ENCODE measurements around the gene MACROH2A2. TPM values are rescaled to one million over a fixed set of nuclear protein-coding genes. Genes with fewer than 3 reads are reported as not detected.
"Not testable (repeated sequence)": the region's sequence is repeated elsewhere in the genome, so short reads cannot be mapped to it uniquely, and the experiment has no call there.

The MACROH2A2 gene
- total RNA-seq, 1 donor = 1.2 TPM

DNA sequence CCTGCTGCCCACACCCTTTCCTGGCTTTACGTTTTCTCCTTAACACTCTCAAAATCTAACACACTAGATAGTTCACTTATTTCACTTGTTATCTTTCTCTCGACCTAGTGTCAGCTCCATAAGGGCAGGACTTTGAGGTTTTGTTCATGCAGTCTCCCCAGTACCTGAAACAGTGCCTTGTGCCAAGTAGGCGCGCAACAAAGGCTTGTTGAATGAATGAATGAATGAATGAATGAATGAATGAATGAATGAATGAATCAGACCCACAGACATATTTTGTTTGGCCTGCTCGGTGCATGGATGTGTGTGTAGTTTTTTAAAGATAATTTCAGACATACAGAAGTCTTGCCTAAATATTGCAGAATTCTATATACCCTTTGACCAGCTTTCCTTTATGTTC, 87.7 kb downstream of the MACROH2A2 start:
- Histone ChIP-seq H3K4me1 (ENCODE audit: insufficient read depth, low read length) (peaks cover 12% of the 10 kb centered on the region), H3K27me3 (ENCODE audit: insufficient read depth, low read length) (no peaks in the 10 kb centered on the region), H3K9me3 (ENCODE audit: low read depth, low read length) (no peaks in the 10 kb centered on the region), H3K4me3 (ENCODE audit: low read length) (no peak overlapping the region)

DNA sequence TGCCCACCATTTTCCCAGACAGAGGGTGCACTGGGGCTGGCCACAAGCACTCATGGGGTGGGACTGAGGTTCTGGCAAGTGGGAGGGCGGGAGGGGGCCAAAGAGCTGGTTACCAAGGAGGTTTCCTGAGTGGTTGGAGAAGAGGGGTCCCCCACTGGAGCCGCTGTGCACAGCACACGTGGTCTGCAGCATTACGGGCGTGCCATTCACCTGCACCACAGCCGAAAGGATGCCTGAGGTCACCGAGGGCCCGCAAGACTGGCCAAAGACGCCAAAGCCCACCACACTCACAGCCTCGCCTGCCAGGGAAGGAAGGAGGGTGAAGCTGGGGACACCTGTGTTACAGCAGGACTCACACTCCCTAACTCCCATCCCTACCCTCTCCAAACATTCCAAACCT, 89.9 kb downstream of the MACROH2A2 start:
- H3K4me3 ChIP-seq (ENCODE audit: low read length) = no peak overlapping the region
- peaks cover 22% of the 10 kb centered on the region for H3K4me1 ChIP-seq (ENCODE audit: insufficient read depth, low read length)
- H3K27me3 ChIP-seq (ENCODE audit: insufficient read depth, low read length) = no peaks in the 10 kb centered on the region
- no peaks in the 10 kb centered on the region for H3K9me3 ChIP-seq (ENCODE audit: low read depth, low read length)

DNA sequence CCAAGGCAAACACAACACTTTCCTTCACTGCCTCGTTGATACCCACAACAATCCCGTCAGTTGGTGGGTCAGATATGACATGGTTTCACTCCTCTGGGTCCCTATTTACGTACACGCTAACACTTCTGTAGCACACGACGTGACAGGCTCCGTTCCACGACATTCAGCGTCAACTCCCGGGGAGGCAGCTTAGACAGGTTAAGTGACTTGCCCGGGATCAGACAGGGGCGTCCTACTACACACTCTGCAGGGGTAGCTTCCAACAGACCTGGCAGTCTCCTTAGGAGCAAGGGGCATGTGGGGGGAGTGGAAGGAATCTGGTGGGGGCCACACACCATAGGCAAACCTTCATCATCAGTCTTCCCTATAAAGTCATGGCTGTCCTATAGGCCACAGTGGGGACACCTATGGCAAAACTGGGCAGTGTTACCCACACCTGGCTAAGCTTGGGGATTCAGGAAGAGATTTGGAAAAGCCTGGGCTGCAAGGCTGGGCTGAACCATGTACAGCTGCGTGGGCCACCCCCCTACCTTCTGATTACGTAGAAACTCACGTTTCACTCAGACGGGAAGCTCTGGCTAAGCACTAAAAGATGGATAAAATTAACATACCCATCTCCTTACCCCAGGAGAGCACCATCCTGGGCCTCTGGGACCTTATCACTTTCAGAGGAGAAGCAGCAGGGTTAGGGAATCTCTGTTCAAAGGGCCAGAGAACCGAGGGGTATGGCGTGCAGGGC, 91.9 kb downstream of the MACROH2A2 start:
- H3K4me1 ChIP-seq (ENCODE audit: insufficient read depth, low read length) = peaks cover 22% of the 10 kb centered on the region
- no peaks in the 10 kb centered on the region for H3K9me3 ChIP-seq (ENCODE audit: low read depth, low read length)
- H3K27me3 ChIP-seq (ENCODE audit: insufficient read depth, low read length) = no peaks in the 10 kb centered on the region
- peak overlapping the region; percentile 69 for H3K4me3 ChIP-seq (ENCODE audit: low read length)

DNA sequence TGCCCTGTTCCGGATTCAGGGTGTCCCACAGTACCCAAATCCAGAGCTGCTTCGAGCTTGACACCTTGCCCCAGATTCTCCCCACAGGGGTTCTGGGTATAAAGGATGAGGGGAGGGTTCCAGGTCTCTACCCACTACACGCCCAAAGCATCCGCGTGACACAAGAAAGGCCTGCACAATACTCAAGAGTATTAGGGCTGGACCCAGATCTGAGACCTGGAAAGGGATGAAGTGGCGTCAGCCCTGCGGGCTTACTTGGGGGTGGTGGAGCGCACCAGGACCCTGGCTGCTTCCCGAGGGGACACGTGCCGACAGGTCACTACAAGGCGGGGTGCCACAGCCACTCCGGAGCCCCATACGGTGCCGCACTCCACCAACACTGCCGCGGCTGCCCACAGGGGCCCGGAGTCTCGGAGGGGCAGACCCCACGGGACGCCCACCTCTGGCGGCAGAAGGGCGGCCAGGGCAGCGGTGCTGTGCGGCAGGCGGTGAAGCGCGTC, 92.6 kb downstream of the MACROH2A2 start:
- no peaks in the 10 kb centered on the region for H3K9me3 ChIP-seq (ENCODE audit: low read depth, low read length)
- peak overlapping the region; percentile 69 for H3K4me3 ChIP-seq (ENCODE audit: low read length)
- peaks cover 22% of the 10 kb centered on the region for H3K4me1 ChIP-seq (ENCODE audit: insufficient read depth, low read length)
- H3K27me3 ChIP-seq (ENCODE audit: insufficient read depth, low read length) = no peaks in the 10 kb centered on the region

DNA sequence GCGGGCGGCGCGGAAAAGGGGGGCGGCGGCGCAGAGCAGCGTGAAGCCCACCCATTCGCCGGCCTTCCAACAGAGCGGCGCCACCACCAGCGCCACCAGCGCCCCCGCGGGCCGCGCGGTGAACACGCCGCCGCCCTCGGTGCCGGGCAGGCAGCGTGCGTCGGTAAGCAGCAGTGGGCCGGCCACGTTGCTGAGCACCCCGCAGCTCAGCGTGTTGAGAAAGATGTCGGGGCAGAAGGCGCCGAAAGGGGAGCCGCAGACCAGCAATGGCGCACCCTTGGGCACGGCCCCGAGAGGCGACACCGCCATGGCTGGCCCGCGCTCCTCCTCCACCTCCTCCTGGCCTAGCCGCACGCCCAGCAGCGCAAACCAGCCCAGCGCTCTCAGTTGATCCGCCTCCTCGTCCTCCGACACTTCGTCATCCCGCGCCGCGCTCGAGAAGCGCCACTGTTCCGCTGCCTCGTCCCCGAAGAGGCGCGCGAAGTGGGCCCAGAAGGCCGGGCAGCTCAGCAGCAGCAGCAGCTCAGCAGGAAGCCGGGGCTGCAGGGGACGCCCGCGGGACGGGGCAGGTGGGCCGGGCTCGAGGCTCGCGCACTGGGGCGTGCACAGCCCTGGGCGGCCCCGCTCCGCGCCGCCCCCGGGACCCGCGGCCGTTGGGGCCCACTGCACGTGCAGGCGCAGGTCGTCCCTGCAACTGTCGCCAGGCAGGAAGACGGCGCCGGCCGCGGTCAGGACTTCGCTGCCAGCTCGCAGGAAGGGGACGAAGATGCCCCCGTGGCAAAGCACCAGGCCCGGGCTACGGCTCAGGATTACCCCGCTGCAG, 93.2 kb downstream of the MACROH2A2 start:
- Histone ChIP-seq H3K27me3 (ENCODE audit: insufficient read depth, low read length) (no peaks in the 10 kb centered on the region), H3K4me3 (ENCODE audit: low read length) (peak overlapping the region; percentile 69), H3K9me3 (ENCODE audit: low read depth, low read length) (no peaks in the 10 kb centered on the region), H3K4me1 (ENCODE audit: insufficient read depth, low read length) (peaks cover 22% of the 10 kb centered on the region)

DNA sequence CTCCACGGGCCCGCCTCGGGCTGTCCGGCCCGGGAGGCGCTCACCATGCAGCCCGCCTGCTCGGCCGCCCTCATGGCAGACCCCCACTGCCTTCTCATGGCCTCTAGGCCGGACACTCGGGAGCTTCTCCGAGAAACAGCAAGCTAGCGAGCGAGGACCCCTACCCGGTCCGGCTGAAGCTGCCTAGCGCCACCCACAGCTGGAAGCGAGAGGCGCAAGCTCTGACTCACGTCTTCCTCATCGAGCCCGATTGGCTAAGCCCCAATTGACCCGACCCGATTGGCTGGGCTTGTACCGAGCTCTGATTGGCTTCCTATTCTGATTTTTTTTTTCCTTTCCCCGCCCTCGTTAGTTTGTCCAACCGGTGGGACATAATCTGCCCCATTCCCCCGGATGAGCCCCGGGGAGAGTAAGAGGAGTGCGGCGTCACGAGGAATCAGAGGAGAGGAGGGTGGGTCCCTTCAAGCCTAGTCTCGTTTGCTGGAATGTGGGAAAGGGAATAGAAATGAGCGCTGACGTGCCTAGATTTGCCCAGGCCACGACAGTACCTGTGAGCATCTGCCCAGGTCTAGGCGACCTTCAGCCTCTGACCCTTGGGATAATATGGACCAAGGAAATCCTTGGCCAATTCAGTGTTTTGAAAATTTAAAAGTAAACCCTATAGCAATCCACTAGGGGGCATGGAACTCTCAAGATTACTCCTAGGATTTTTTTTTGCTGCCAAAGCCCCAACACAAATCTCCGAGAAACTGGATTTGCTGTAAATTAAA, 94.0 kb downstream of the MACROH2A2 start, which contains the start of gene TYSND1:
TSS of gene TYSND1 (minus strand) at position 212 of the 770 bp plus-strand sequence. CDS start at position 98, 114 bp downstream.
- H3K27me3 ChIP-seq (ENCODE audit: insufficient read depth, low read length) = no peaks in the 10 kb centered on the region
- H3K4me3 ChIP-seq (ENCODE audit: low read length) = peak within 1 kb of the TSS; percentile 69
- H3K9me3 ChIP-seq (ENCODE audit: low read depth, low read length) = no peaks in the 10 kb centered on the region
- peaks cover 22% of the 10 kb centered on the region for H3K4me1 ChIP-seq (ENCODE audit: insufficient read depth, low read length)

DNA sequence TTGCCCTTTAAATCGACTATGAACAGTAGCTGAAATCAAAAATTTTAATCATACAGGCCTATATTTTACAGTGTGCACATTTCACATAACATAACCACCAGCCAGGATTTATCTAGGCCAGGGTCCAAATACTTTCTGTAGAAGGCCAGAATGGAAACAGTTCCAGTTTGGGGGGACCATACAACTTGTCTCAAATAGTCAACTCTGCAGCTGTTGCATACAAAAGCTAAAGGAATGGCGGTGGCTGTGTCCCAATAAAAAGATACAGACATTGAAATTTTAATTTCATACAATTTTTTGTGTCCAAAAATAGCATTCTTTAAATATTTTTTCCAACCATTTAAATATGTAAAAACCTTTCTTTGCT, 94.6 kb downstream of the MACROH2A2 start:
- H3K27me3 ChIP-seq (ENCODE audit: insufficient read depth, low read length) = no peaks in the 10 kb centered on the region
- no peak overlapping the region for H3K4me3 ChIP-seq (ENCODE audit: low read length)
- no peaks in the 10 kb centered on the region for H3K9me3 ChIP-seq (ENCODE audit: low read depth, low read length)
- peaks cover 22% of the 10 kb centered on the region for H3K4me1 ChIP-seq (ENCODE audit: insufficient read depth, low read length)

DNA sequence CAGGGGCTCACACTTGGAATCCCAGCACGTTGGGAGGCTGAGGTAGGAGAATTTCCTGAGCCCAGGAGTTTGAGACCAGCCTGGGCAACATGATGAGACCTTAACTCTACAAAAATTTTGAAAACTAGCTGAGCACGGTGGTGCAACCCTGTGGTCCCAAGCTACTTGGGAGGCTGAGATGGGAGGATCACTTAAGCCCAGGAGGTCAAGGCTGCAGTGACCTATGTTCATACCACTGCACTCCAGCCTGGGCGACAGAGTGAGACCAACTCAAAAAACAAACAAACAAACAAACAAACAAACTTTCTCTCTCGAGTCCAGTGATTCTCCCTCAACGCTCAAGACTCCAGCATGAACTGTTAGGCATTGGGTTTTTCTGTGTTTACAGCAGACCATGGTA, 95.9 kb downstream of the MACROH2A2 start:
- Histone ChIP-seq H3K27me3 (ENCODE audit: insufficient read depth, low read length) (no peaks in the 10 kb centered on the region), H3K4me1 (ENCODE audit: insufficient read depth, low read length) (peaks cover 22% of the 10 kb centered on the region), H3K9me3 (ENCODE audit: low read depth, low read length) (no peaks in the 10 kb centered on the region), H3K4me3 (ENCODE audit: low read length) (no peak overlapping the region)

DNA sequence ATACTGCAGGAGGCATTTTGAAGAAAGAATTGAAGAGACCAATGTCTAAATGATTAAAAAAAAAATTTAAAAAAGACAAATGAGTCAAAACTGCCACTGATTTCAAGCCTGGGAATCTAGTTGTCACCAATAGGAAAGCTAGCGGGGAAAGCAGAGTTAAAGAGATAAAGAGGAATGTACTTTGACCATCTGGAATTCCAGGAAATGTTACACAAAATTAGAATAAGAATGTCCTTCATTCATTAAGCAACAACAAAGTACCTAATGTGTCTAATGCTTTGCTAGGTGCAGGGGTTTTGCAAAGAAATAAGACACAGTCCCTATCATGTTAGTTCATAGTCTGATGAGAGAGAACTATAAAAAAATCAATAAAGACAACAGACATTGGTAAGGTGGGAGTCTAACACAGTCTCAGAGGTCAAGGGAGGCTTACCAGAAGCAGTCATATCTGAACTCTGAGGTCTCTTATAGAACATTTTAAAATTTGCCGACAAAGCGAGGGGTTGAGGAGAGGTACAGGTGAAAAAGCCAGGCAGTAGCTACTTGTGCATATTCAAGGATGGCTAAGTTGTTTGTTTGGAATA, 102.7 kb downstream of the MACROH2A2 start:
- Histone ChIP-seq H3K4me1 (ENCODE audit: insufficient read depth, low read length) (no peaks in the 10 kb centered on the region), H3K27me3 (ENCODE audit: insufficient read depth, low read length) (no peaks in the 10 kb centered on the region), H3K4me3 (ENCODE audit: low read length) (no peak overlapping the region), H3K9me3 (ENCODE audit: low read depth, low read length) (no peaks in the 10 kb centered on the region)

DNA sequence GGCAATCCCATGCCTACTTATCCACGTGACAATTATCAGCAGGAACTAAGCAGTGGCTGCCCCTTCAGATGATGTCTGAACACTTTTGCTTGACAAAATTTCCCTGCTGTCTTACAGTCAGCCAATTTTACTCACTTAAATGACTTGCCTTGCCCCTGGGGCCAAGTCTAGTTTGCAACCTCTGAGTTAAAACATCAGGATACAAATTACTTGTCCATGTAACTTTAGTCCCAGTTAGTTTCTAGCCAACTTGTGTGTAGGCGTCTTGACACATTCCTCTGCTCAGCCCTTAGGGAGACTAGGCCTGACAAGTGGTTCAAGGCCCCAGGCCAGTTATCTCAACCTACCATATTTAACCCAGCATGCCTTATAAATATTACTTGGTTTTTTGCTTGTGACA, 105.5 kb downstream of the MACROH2A2 start:
- H3K9me3 ChIP-seq (ENCODE audit: low read depth, low read length) = no peaks in the 10 kb centered on the region
- H3K27me3 ChIP-seq (ENCODE audit: insufficient read depth, low read length) = no peaks in the 10 kb centered on the region
- no peak overlapping the region for H3K4me3 ChIP-seq (ENCODE audit: low read length)
- peaks cover 14% of the 10 kb centered on the region for H3K4me1 ChIP-seq (ENCODE audit: insufficient read depth, low read length)

DNA sequence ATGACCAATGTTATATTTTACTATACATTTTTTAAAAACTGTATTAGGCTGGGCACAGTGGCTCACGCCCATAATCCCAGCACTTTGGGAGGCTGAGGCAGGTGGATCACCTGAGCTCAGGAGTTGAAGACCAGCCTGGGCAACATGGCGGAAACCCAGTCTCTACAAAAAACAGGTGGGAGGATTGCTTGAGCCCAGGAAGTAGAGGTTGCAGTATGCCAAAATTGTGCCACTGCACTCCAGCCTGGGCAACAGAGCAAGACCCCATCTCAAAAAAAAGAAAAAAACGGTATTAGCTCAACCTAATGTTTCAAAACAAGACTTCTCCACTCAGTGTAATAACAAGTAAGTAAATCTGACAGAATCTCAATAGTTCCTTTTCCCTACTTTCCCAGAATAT, 106.7 kb downstream of the MACROH2A2 start:
- H3K4me3 ChIP-seq (ENCODE audit: low read length) = not testable (repeated sequence)
- peaks cover 27% of the 10 kb centered on the region for H3K4me1 ChIP-seq (ENCODE audit: insufficient read depth, low read length)

DNA sequence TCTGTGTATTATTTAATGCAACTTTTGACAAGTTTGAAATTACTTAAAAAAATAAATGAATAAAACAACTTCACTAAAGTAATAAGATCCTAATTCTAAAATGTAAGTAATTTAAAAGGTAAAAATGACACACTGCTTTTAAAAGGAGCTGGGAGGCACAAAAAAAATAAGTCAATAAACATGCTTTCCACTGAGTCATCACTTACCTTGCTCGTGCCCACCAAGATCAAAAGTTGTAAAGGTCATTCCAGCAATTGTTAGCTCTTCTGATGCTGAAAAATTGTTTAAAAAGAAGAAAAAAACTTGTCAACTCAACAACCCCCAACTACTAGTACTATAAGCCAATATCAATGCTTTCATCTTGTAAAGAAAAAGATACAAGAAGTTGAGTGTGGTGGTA, 108.2 kb downstream of the MACROH2A2 start:
- no peaks in the 10 kb centered on the region for H3K27me3 ChIP-seq (ENCODE audit: insufficient read depth, low read length)
- peaks cover 41% of the 10 kb centered on the region for H3K4me1 ChIP-seq (ENCODE audit: insufficient read depth, low read length)
- H3K4me3 ChIP-seq (ENCODE audit: low read length) = no peak overlapping the region
- no peaks in the 10 kb centered on the region for H3K9me3 ChIP-seq (ENCODE audit: low read depth, low read length)

More for the DNA sequence above, 106.7 kb downstream of the MACROH2A2 start:
- not testable (repeated sequence) for H3K9me3 ChIP-seq (ENCODE audit: low read depth, low read length); H3K27me3 ChIP-seq (ENCODE audit: insufficient read depth, low read length)
